GM12801 (cell line): ENCODE results near the gene CIRBP.

Experiments
- CTCF ChIP-seq: IDR thresholded peaks from one replicate; pipeline ENCODE4 v1.5.1; 2011; ENCODE audit warnings: control low read depth; ENCODE audit not compliant: insufficient read length; ENCODE audit errors: extremely low read depth

CIRBP gene

GRCh38 chr19:1248786-1249297 lies 20.3 kb upstream of the CIRBP start:
- TF ChIP-seq CTCF, result no peak

GRCh38 chr19:1249298-1249989 lies 19.7 kb upstream of the CIRBP start:
- TF ChIP-seq CTCF, result no peak

- TF ChIP-seq CTCF, result no peak
Measured at GRCh38 chr19:1249990-1250436, 19.1 kb upstream of the CIRBP start.

DNA sequence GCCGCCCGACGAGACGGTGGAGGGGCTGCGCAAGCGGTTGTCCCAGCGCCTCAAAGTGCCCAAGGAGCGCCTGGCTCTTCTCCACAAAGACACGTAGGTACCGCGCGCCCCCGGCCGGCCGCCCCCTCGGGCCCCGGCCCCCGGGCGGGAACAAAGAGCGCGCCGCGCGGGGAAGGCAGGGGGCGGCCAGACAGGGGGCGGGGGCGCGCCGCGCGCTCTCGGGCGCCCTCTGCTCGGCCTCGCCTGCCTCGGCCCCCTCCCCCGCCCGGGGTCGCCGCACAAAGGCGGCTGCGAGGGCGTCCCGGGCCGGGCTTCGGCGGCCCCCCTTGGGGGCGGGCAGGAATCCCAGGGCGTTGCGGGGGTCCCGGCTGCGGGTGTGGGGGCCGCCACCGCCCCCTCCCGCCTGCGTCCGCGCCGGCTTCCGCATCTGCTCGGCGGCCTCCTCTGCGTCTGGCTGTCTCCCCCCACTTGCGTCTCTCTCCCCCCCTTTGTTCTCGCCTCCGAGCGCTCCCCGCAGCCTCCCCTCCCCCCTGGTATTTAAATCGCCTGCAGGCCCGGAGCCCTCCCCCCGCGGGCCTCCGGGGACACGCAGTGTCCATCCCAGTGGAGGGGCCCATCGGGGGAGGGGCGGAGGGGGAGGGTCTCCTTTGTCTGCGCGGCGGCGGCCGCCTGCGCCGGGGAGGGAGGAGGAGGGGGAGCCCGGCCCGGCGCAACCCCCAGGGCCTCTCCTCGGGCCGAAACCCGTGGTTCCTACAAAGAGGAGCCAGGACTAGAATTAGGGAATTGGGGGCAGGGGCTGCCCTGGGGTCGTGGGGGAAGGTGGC lies 18.5 kb upstream of the CIRBP start:
- TF ChIP-seq CTCF, result no peak

GRCh38 chr19:1251330-1252220 lies 17.6 kb upstream of the CIRBP start:
- TF ChIP-seq CTCF, result no peak

DNA sequence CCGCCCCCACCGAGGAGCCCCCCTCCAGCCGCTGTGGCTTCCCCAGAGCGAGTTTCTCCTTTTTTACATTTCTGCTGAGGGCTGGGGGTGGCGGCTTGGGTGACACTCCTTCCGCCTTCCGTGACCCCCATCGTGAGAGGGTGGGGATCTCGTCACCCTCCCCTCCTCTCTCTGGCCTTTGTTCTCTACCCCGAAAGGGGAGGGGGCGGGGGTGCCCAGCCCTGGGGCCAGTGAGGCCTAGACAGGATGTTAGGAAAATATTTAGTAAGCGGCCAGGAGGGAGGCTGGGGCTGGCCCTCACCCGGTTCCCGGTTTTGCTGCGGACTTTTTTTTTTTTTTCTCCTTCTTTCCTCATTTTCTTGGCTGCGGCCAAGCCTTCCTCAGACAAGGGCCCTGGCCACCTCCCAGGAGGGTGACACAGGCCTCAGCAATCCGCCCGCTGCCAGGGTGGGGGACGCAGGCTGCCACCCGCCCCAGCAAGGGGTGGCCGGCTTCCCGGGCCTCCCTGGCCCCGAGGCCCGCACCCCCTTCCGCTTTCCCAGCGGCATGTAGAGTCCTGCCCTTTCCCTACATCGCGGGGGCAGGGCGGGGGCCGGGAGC lies 16.8 kb upstream of the CIRBP start:
- no peak for TF ChIP-seq CTCF
